Caco-2 (cell line): ENCODE data around the gene FOLH1. TPM values are rescaled to one million over a fixed set of nuclear protein-coding genes. Genes with fewer than 3 reads are reported as not detected.
"Not testable (repeated sequence)": the region's sequence is repeated elsewhere in the genome, so short reads cannot be mapped to it uniquely, and the experiment has no call there.

ENCODE experiments used
- BruUV-seq: library from RNA; stranded (reverse); fragments of 400-500 nt; replicated peaks from 2 replicates; lab custom pipeline; 2021; lab: Mats Ljungman, UMichigan
- CTCF ChIA-PET: fragments of 300-600 bp; sonication (Branson Sonifier 250); formaldehyde crosslinking; loops from one replicate; lab custom pipeline; 2022; ENCODE audit warnings: antibody characterized with exemption; lab: Charles Lee
- POLR2A ChIA-PET: fragments of 300-600 bp; sonication (Branson Sonifier 250); formaldehyde crosslinking; loops from one replicate; lab custom pipeline; 2022; ENCODE audit warnings: antibody characterized with exemption; lab: Charles Lee
- DNase-seq, 2 experiments: peaks; one replicate each; pipeline versions ENCODE4 v3.0.0 to v3.0.0-alpha.2; 2020 to 2022
- H3K27me3 ChIP-seq: replicated peaks from 2 replicates; pipeline ENCODE4 v1.6.0; 2011; ENCODE audit warnings: low read length; ENCODE audit not compliant: control insufficient read depth, insufficient read depth
- H3K36me3 ChIP-seq: 2 replicates; pipeline ENCODE4 v1.5.1; 2011; ENCODE audit warnings: low read length; ENCODE audit not compliant: control insufficient read depth, insufficient read depth
- H3K4me1 ChIP-seq: fragments of 250-450 bp; sonication (Bioruptor Pico); 2 replicates; pipeline ENCODE4 v1.5.1; 2020; ENCODE audit warnings: mild to moderate bottlenecking
- H3K4me3 ChIP-seq: 2 replicates; pipeline ENCODE4 v1.5.1; 2011; ENCODE audit warnings: low read depth, mild to moderate bottlenecking, control low read depth, low read length
- H3K9me3 ChIP-seq: fragments of 250-450 bp; sonication (Bioruptor Pico); 2 replicates; pipeline ENCODE4 v1.5.1; 2020; ENCODE audit warnings: mild to moderate bottlenecking, moderate library complexity
- H3K27ac Mint-ChIP-seq: one replicate; pipeline ENCODE4 v1.8.0; 2022; ENCODE audit warnings: mixed read lengths; ENCODE audit not compliant: unreplicated experiment
- H3K27me3 Mint-ChIP-seq: one replicate; pipeline ENCODE4 v1.8.0; 2022; ENCODE audit warnings: mixed read lengths; ENCODE audit not compliant: insufficient read depth, unreplicated experiment
- H3K36me3 Mint-ChIP-seq: one replicate; pipeline ENCODE4 v1.8.0; 2022; ENCODE audit warnings: mild to moderate bottlenecking, mixed read lengths; ENCODE audit not compliant: insufficient read depth, unreplicated experiment
- H3K4me1 Mint-ChIP-seq: one replicate; pipeline ENCODE4 v1.8.0; 2022; ENCODE audit warnings: low read depth, mixed read lengths; ENCODE audit not compliant: unreplicated experiment
- H3K4me3 Mint-ChIP-seq: one replicate; pipeline ENCODE4 v1.8.0; 2022; ENCODE audit warnings: mild to moderate bottlenecking, moderate library complexity, mixed read lengths; ENCODE audit not compliant: unreplicated experiment
- H3K9me3 Mint-ChIP-seq: one replicate; pipeline ENCODE4 v1.8.0; 2022; ENCODE audit warnings: mixed read lengths; ENCODE audit not compliant: unreplicated experiment
- intact Hi-C: fragments of 100-400 bp; cut with micrococcal nuclease; formaldehyde crosslinking; loops from one replicate; pipeline ENCODE4 v1.10.0; 2022; ENCODE audit not compliant: unreplicated experiment
- total RNA-seq: library from RNA; stranded (reverse); gene quantifications from 2 replicates; pipeline ENCODE4 v1.2.3, GENCODE V29; 2022

Gene FOLH1
- total RNA-seq, 1 experiment from 2014 or later = not detected

DNA sequence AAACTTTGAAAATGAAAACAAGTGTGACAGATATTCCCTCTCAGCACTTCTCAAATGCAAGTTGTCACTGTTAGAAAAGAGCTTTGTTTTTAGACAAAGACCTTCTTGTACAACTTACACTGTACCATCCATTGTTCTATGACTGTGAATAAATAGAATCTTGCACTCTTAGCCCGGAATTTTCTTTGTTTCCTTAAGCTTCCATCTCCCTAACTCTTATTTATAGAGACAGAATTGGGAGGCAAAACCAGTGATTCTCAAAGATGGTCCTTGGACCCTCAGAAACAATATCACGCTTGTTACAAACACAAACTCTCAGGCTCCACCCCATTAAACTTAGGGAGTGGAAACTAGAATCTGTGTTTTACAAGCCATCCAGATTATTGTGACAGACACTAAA, 18.1 kb downstream of the FOLH1 start:
- H3K4me3 ChIP-seq, H3K27ac Mint-ChIP-seq, H3K36me3 ChIP-seq, H3K4me1 Mint-ChIP-seq, BruUV-seq, H3K9me3 ChIP-seq, H3K4me3 Mint-ChIP-seq, POLR2A ChIA-PET, DNase-seq, H3K27me3 Mint-ChIP-seq, H3K36me3 Mint-ChIP-seq, H3K4me1 ChIP-seq, H3K27me3 ChIP-seq, CTCF ChIA-PET, H3K9me3 Mint-ChIP-seq, intact Hi-C loops: not testable (repeated sequence)

DNA sequence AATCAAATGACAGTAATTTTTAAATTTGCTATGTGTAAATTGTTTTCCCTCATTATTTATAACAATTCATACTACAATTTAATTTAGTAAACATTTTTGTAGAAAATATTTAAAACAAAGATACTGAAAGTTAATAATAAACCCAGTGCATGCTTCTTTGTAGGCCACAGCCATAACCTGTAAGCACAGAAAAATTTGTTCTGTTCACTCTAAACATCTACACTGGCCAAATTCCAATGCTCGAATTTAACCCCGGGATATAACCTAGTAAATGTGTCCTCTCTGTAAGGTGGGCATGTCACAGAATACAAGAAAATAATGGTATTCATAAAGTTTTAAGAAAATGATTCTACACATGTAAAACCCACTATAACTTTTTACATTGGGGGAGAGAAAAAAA, 22.2 kb downstream of the FOLH1 start:
- H3K9me3 Mint-ChIP-seq, CTCF ChIA-PET, H3K4me3 ChIP-seq, H3K27me3 ChIP-seq, H3K27ac Mint-ChIP-seq, POLR2A ChIA-PET, intact Hi-C loops, H3K36me3 ChIP-seq, H3K4me1 ChIP-seq, H3K36me3 Mint-ChIP-seq, BruUV-seq, H3K4me3 Mint-ChIP-seq, H3K4me1 Mint-ChIP-seq, H3K9me3 ChIP-seq, DNase-seq, H3K27me3 Mint-ChIP-seq: not testable (repeated sequence)

DNA sequence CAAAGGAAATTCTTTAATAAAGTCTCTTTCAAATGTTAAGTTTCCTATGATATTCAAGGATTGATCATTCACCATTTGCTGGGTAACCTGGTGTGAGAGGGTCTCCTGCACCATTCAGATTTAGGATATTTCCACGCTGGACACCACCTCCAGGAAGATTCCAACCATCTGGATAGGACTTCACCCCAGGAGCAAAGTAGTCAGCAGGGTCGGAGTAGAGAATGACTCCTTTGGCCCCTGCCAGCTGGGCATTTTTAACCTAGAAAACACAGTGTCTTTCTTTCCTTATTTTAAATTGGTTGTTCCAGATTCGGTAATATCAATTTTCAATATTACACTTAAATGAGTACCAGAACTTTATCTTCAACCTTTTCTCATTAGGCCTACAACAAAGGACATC, 22.8 kb downstream of the FOLH1 start:
- H3K9me3 Mint-ChIP-seq, POLR2A ChIA-PET, H3K4me3 ChIP-seq, H3K27me3 ChIP-seq, H3K27ac Mint-ChIP-seq, H3K27me3 Mint-ChIP-seq, H3K36me3 Mint-ChIP-seq, H3K36me3 ChIP-seq, H3K4me1 ChIP-seq, DNase-seq, H3K9me3 ChIP-seq, CTCF ChIA-PET, BruUV-seq, H3K4me1 Mint-ChIP-seq, intact Hi-C loops, H3K4me3 Mint-ChIP-seq: not testable (repeated sequence)

DNA sequence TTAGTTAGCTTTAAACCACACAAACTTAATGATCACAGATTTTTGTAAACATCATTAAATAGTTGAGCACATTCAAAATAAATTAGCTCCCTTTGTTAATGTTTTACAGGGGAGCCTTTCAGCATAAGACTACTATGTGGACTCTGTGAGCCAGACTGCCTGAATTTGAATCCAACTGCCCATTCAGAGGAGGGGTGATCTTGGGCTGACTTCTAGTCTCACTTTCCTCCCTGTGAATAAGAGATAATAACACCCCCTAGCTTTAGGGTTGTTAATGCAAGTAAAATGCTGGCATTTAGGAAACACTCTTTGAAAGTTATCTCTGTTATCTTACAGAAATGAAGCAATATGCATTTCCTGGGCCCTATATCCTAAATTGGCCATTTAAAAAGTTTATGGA, 23.6 kb downstream of the FOLH1 start:
- H3K9me3 Mint-ChIP-seq, H3K4me1 ChIP-seq, H3K27me3 ChIP-seq, CTCF ChIA-PET, H3K4me3 ChIP-seq, H3K36me3 Mint-ChIP-seq, H3K27me3 Mint-ChIP-seq, POLR2A ChIA-PET, BruUV-seq, H3K27ac Mint-ChIP-seq, H3K4me1 Mint-ChIP-seq, intact Hi-C loops, H3K9me3 ChIP-seq, H3K36me3 ChIP-seq, DNase-seq, H3K4me3 Mint-ChIP-seq: not testable (repeated sequence)

DNA sequence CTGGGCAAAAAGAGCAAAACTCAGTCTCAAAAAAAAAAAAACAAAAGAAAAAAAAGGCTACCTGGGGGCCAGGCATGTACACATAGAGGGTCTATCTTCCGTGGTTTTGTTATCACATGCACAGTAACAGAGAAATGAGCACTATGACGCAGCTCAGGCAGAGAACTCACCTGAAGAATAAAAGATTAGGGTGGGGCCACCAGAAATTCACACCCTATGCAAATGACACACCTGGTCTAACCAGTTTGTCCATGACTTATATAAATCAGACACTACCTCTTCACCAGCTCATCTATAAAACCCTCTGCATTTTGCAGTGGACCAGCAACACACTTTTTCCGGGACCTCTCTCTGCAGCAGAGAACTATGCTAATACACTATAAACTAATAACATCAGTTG, 30.5 kb downstream of the FOLH1 start:
- H3K4me3 Mint-ChIP-seq = not testable (repeated sequence)

DNA sequence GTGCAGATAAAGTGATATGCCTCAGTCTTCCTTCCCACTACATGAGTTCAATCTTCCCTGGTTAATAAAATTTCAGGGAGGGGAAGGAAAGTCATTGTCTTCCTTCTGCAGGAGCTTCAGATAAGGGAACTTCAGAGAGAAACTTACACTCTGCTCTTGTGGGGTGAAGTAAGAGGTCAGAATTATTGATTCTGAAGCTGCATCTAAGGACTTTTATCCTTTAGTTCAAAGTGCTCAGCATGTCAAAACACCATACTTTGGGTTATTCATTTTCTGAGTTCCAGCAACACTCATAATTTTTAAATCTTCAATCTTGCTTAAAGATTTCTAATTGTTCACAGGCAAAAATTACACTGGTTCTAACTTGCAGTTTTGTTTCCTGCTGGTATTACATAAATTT, 33.0 kb downstream of the FOLH1 start:
- H3K4me3 Mint-ChIP-seq, H3K36me3 ChIP-seq, H3K9me3 ChIP-seq, H3K27me3 Mint-ChIP-seq, H3K27ac Mint-ChIP-seq, H3K4me1 Mint-ChIP-seq, intact Hi-C loops, CTCF ChIA-PET, H3K27me3 ChIP-seq, H3K4me3 ChIP-seq, H3K36me3 Mint-ChIP-seq, DNase-seq, H3K4me1 ChIP-seq, BruUV-seq, H3K9me3 Mint-ChIP-seq, POLR2A ChIA-PET: not testable (repeated sequence)

More for the DNA sequence above, 30.5 kb downstream of the FOLH1 start:
- DNase-seq, H3K9me3 Mint-ChIP-seq, H3K27me3 ChIP-seq, H3K27me3 Mint-ChIP-seq, H3K4me3 ChIP-seq, H3K4me1 Mint-ChIP-seq, POLR2A ChIA-PET, H3K36me3 Mint-ChIP-seq, H3K27ac Mint-ChIP-seq, intact Hi-C loops, H3K4me1 ChIP-seq, BruUV-seq, H3K36me3 ChIP-seq, H3K9me3 ChIP-seq, CTCF ChIA-PET: not testable (repeated sequence)

DNA sequence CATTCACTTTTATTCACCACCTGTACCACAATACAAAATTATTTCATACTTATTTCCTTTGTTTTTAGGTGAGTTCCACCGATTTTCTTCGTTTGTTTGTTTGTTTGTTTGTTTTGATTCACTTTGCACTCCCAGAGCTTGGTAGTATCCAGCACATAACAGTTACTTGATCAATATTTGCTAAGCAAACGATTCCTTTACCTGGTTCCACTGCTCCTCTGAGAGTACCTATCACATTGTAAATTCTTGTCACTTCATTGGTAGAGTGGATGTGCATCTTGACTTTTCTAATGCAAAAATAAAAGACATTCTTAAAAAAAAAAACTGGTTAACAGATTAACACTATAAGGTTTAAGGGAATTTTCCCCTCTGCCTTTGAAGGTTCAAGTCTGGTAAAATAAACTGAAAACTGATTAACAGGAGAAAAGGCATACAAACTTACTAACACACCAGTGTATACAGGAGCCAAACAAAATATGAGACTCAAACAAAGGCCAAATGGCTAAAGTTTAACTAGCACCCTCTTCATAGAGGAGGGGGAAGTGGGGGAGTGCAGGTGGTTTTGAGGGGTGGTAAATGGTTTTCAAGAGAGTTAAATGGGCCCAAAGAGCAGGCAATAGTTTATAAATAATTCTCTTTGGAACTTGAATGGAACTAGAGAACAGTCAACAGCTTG, 33.6 kb downstream of the FOLH1 start:
- H3K27me3 ChIP-seq, H3K9me3 Mint-ChIP-seq, H3K36me3 ChIP-seq, H3K27me3 Mint-ChIP-seq, DNase-seq, H3K4me1 ChIP-seq, H3K4me3 ChIP-seq, H3K4me3 Mint-ChIP-seq, intact Hi-C loops, POLR2A ChIA-PET, CTCF ChIA-PET, H3K36me3 Mint-ChIP-seq, H3K4me1 Mint-ChIP-seq, H3K9me3 ChIP-seq, BruUV-seq, H3K27ac Mint-ChIP-seq: not testable (repeated sequence)
